RWPE2 (cell line): Measurements from ENCODE around the gene MT1H.

Experiments used
- ATAC-seq: fragments of 200-7000 bp; cut with Tn5 transposase; 3 replicates; pipeline ENCODE4 v1.9.1; 2021; ENCODE audit warnings: low read depth
- DNase-seq: peaks from one replicate; pipeline ENCODE4 v3.0.0-alpha.2; 2020; ENCODE audit warnings: low spot score
- H3K27ac ChIP-seq: fragments of 450-650 bp; 2 replicates; pipeline ENCODE4 v1.5.1; 2017; ENCODE audit warnings: mild to moderate bottlenecking; ENCODE audit not compliant: poor library complexity, severe bottlenecking
- H3K27me3 ChIP-seq: fragments of 250-450 bp; sonication (Bioruptor Pico); 2 replicates; pipeline ENCODE4 v1.5.1; 2021; ENCODE audit warnings: mild to moderate bottlenecking, moderate library complexity; ENCODE audit not compliant: insufficient read depth, poor library complexity, severe bottlenecking
- H3K36me3 ChIP-seq: fragments of 250-450 bp; sonication (Bioruptor Pico); 2 replicates; pipeline ENCODE4 v1.5.1; 2020; ENCODE audit warnings: low read depth, mild to moderate bottlenecking, moderate library complexity
- H3K4me1 ChIP-seq: fragments of 250-450 bp; sonication (Bioruptor Pico); 2 replicates; pipeline ENCODE4 v1.5.1; 2021; ENCODE audit warnings: mild to moderate bottlenecking, moderate library complexity; ENCODE audit not compliant: insufficient read depth, poor library complexity, severe bottlenecking
- H3K4me3 ChIP-seq: fragments of 250-450 bp; sonication (Bioruptor Pico); 2 replicates; pipeline ENCODE4 v1.5.1; 2021; ENCODE audit warnings: mild to moderate bottlenecking, moderate library complexity; ENCODE audit not compliant: severe bottlenecking
- H3K9me3 ChIP-seq: fragments of 250-450 bp; sonication (Bioruptor Pico); 2 replicates; pipeline ENCODE4 v1.5.1; 2021; ENCODE audit warnings: mild to moderate bottlenecking, moderate library complexity; ENCODE audit not compliant: severe bottlenecking
- TF ChIP-seq, protein P1 (sequence below): fragments of 450-650 bp; IDR thresholded peaks from one replicate; pipeline ENCODE4 v1.5.1; 2017; ENCODE audit warnings: mild to moderate bottlenecking, moderate library complexity; ENCODE audit not compliant: poor library complexity, severe bottlenecking

The MT1H gene

DNA sequence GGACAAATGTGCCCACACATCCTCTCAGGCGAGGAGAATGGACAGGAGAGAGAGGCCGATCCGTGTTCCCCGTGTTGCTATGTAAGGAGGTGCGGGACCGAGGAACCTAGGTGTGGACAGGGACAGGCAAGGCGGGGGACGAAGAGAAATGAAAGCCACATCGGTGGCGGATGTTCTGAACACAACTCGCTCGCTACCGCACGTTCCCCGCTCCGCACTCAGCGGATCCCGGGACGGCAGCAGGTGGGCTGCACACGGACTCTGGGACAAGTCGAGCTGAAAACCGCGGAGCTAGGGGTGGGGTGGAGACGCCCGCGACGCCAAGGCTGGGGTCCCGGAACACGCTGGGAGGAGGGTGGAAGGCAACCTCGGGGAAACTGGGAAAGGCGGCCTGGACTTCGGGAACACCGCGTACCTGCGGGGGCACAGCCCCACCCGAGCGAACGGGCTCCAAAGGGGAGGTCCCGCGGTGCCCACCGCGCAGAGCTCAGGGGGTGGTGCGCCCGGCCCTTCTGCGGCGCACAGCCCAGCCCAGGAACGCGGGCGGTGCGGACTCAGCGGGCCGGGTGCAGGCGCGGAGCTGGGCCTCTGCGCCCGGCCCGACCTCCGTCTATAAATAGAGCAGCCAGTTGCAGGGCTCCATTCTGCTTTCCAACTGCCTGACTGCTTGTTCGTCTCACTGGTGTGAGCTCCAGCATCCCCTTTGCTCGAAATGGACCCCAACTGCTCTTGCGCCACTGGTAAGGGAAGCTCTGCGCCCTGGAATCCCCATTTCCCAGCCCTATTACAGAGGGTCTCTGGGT is 44.3 kb upstream of the MT1H start, which contains the start of gene MT1E:
Gene MT1E, plus strand, starts transcription at position 642 of the 803 bp plus-strand sequence. Its CDS starts 71 bp downstream, at position 713.
- no peak for DNase-seq
- H3K36me3 ChIP-seq: peaks cover 11% of the 10 kb centered on the region
- peaks cover 5% of the 10 kb centered on the region for H3K4me1 ChIP-seq
- peak within 1 kb of the TSS; percentile 43 for H3K4me3 ChIP-seq
- peak; percentile 82 for ATAC-seq
- TF ChIP-seq, protein P1, sequence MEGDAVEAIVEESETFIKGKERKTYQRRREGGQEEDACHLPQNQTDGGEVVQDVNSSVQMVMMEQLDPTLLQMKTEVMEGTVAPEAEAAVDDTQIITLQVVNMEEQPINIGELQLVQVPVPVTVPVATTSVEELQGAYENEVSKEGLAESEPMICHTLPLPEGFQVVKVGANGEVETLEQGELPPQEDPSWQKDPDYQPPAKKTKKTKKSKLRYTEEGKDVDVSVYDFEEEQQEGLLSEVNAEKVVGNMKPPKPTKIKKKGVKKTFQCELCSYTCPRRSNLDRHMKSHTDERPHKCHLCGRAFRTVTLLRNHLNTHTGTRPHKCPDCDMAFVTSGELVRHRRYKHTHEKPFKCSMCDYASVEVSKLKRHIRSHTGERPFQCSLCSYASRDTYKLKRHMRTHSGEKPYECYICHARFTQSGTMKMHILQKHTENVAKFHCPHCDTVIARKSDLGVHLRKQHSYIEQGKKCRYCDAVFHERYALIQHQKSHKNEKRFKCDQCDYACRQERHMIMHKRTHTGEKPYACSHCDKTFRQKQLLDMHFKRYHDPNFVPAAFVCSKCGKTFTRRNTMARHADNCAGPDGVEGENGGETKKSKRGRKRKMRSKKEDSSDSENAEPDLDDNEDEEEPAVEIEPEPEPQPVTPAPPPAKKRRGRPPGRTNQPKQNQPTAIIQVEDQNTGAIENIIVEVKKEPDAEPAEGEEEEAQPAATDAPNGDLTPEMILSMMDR: no peak
- H3K27me3 ChIP-seq: no peaks in the 10 kb centered on the region
- peak within 1 kb of the TSS; percentile 87 for H3K27ac ChIP-seq
- H3K9me3 ChIP-seq: no peaks in the 10 kb centered on the region

DNA sequence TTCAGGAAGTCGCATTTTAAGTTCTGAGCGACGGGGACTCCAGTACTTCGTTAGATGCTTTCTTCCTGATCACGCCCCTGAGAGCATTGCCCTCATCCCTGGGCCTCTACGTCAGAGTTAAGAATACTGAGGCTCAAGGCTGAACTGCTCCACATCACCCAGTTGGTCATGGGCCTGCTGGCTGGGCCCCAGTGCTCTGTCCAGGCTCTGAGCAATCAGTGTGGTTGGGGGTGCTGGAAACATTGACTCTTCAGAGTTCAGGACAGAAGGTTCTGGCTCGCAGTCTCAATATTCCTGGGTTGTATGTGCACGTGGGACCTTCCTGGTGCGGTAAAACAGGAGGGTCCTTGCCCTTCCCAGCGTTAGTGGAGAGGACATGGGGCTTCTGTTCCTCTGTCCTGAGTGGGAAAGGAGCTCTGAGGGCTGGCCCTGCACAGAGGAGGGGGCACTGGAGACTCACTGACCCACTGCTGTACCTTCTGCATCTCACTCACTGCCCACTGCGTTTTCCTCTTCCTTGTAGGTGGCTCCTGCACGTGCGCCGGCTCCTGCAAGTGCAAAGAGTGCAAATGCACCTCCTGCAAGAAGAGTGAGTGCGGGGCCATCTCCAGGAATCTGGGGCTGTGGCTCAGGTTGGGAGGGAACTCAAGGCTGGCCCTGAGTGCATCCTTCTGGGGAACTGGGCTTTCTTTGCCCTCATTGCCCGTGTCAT is 43.5 kb upstream of the MT1H start:
- peak overlapping the region; percentile 43 for H3K4me3 ChIP-seq

DNA sequence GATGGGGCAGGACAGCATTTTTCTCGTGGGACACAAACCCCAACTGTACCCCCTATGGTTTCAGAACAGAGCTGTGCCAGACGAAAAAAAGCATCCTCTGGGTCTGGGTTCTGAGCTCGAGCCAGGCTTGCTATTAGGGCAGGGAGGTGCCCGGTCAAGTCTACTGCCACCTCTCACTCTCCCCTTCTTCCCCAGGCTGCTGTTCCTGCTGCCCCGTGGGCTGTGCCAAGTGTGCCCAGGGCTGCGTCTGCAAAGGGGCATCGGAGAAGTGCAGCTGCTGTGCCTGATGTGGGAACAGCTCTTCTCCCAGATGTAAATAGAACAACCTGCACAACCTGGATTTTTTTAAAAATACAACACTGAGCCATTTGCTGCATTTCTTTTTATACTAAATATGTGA is 42.9 kb upstream of the MT1H start:
- Histone ChIP-seq H3K27ac (peak overlapping the region; percentile 87), H3K4me3 (peak overlapping the region; percentile 43), H3K4me1 (peaks cover 5% of the 10 kb centered on the region), H3K36me3 (peaks cover 11% of the 10 kb centered on the region), H3K27me3 (no peaks in the 10 kb centered on the region), H3K9me3 (no peaks in the 10 kb centered on the region)
- TF ChIP-seq, protein P1: no peak
- ATAC-seq (no peak), DNase-seq (no peak)

More for the DNA sequence above, 43.5 kb upstream of the MT1H start:
- Histone ChIP-seq H3K9me3 (no peaks in the 10 kb centered on the region), H3K27me3 (no peaks in the 10 kb centered on the region), H3K27ac (peak overlapping the region; percentile 87), H3K36me3 (peaks cover 11% of the 10 kb centered on the region), H3K4me1 (peaks cover 5% of the 10 kb centered on the region)
- peak; percentile 11; the same call in 1 of the 3 replicates for ATAC-seq
- DNase-seq: no peak
- TF ChIP-seq, protein P1: no peak

DNA sequence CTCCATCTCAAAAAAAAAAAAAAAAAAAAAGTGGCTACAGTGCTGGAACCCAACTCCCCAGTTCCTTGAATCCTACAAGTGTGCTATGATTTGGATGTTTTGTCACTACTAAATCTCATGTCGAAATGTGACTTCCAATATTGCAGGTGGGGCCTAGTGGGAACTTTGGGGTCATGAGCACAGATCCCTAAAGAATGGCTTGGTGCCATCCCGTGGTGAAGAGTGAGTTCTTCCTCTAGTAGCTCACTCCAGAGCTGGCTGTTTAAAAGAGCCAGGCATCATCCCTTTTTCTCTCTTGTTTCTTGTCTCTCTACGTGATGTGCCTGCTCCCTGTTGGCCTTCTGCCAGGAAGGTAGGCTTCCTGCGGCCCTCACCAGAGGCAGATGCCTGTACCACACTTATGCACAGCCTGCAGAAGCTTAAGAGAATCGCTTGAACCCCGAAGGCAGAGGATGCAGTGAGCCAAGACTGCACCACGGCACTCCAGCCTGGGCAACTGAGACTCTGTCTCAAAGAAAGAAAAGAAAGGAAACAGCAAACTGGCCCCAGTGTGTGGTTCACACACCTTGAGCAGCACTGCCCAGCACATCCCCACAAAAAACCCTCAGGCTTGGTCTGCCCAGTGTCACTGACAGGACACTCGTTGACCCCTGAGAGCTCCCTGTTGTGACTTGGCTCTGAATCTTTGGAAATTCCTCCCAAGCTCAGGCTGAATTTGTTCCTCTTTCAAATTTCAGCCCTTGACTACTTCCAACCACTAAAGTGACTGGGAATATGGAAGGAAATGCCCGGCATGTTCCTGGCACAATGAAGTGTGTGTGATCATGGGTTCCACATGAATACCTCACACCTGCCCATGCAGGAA is 40.9 kb upstream of the MT1H start:
- ATAC-seq: no peak
- Histone ChIP-seq H3K9me3 (no peaks in the 10 kb centered on the region), H3K4me3 (no peak overlapping the region), H3K27ac (peak overlapping the region; percentile 87), H3K27me3 (no peaks in the 10 kb centered on the region), H3K36me3 (peaks cover 11% of the 10 kb centered on the region), H3K4me1 (peaks cover 5% of the 10 kb centered on the region)
- no peak for DNase-seq
- TF ChIP-seq, protein P1: peak; percentile 35
